Testis (tissue), 3 donors: ENCODE measurements around the gene GRM8. TPM values are rescaled to one million over a fixed set of nuclear protein-coding genes. Genes with fewer than 3 reads are reported as not detected.

Source experiments
- DNase-seq: peaks from one replicate; pipeline ENCODE4 v3.0.0-alpha.2; 2019
- H3K27ac ChIP-seq, 2 donors: fragments of 200-600 bp; sonication (generic); one replicate each; pipeline ENCODE4 v1.5.1; 2019
- H3K27me3 ChIP-seq: fragments of 200-600 bp; sonication (generic); one replicate; pipeline ENCODE4 v1.5.1; 2019
- H3K36me3 ChIP-seq: fragments of 200-600 bp; sonication (generic); one replicate; pipeline ENCODE4 v1.5.1; 2017; ENCODE audit warnings: low read depth; ENCODE audit errors: missing control alignments
- H3K4me1 ChIP-seq: fragments of 200-600 bp; sonication (generic); one replicate; pipeline ENCODE4 v1.5.1; 2019
- H3K4me3 ChIP-seq, 2 donors: fragments of 200-600 bp; sonication (generic); one replicate each; pipeline ENCODE4 v1.5.1; 2017 to 2019
- H3K9me3 ChIP-seq: fragments of 200-600 bp; sonication (generic); one replicate; pipeline ENCODE4 v1.5.1; 2017
- POLR2A ChIP-seq: fragments of 450-650 bp; IDR thresholded peaks from one replicate; pipeline ENCODE4 v1.6.1; 2017; ENCODE audit warnings: antibody characterized with exemption, mild to moderate bottlenecking, moderate library complexity
- WGBS, 2 donors: methylation state at CpG; one replicate each; pipeline ENCODE4 v1.1.5; 2018; 5-methylcytosine and 5-hydroxymethylcytosine counted together
- intact Hi-C: fragments of 100-400 bp; cut with DNase I; formaldehyde crosslinking; loops from one replicate; pipeline ENCODE4 v1.15.1; 2023; ENCODE audit warnings: low total_unique reads
- polyA plus RNA-seq: library from polyadenylated mRNA; stranded (reverse); fragments of 350-450 nt; fragmentation: Illumina TruSeq; extraction: RNeasy Lipid Tissue Mini Kit (QIAGEN cat#74804); gene quantifications from one replicate; pipeline ENCODE4 v1.2.3, GENCODE V29; 2014; ENCODE audit warnings: low read depth, low replicate concordance; ENCODE audit not compliant: insufficient read depth
- total RNA-seq, 2 donors: library from RNA; depleted of rRNA; stranded (reverse); fragments of >200 nt; gene quantifications; one replicate each; pipeline ENCODE4 v1.2.3, GENCODE V29; 2016
- TF ChIP-seq, protein P1 (sequence below), 3 experiments: fragments of 450-650 bp in 2 of 3; fragments of 200-600 bp in 1 of 3; sonication (generic) in 1 of 3; IDR thresholded peaks; one replicate each; pipeline ENCODE4 v1.5.1; 2016 to 2019; ENCODE audit warnings: antibody characterized with exemption in 3 of 3, mild to moderate bottlenecking in 2 of 3, moderate library complexity in 1 of 3

Gene GRM8
- total and polyA plus RNA-seq, 3 donors from 2014 or later: 7.1 to 8.2 (median 7.1) TPM

DNA sequence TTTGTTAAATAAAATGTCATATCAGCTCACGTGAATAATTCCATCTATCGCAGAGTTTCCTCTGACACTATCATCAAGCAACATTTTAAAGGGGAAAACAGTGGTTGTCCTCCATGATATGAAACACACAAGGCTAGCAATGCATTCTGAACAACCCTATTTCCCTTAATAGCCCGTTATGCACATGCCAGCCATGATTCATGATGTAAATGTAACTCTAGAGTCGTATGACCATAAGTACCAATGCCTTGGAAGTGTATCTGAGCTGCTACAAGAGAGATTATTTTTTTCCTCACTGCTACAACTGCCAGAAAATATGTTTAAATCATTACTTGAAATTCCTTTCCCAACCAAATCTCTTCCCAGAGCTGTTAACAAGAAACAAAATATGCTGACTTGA, 159.4 kb downstream of the GRM8 start:
- Histone ChIP-seq H3K4me3 (no peak overlapping the region), H3K27me3 (no peaks in the 10 kb centered on the region), H3K27ac (no peak overlapping the region), H3K4me1 (no peaks in the 10 kb centered on the region), H3K9me3 (no peaks in the 10 kb centered on the region), H3K36me3 (no peaks in the 10 kb centered on the region)
- TF ChIP-seq POLR2A: no peak
- WGBS, 2 donors: 65 to 72% methylated on average over 4 of the region's 4 CpGs
- DNase-seq: no peak
- intact Hi-C loops: no loop called here

DNA sequence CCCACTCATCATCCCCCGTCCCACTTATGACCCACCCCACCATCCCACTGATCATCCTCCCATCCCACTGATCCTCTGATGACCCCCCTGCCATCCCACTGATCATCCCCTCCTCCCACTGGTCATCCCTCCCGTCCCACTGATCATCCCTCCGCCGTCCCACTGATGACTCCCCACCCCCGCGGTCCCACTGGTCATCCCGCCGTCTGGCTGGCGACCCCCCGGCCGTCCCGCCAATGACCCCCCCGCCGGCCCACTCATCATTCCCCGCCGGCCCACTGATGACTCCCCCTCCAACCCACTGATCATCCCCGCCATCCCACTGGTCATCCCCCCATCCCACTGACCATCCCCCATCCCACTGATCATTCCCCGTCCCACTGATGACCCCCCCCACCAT, 161.1 kb downstream of the GRM8 start:
- intact Hi-C loops: no loop called here
- TF ChIP-seq POLR2A: no peak
- TF ChIP-seq, protein P1, sequence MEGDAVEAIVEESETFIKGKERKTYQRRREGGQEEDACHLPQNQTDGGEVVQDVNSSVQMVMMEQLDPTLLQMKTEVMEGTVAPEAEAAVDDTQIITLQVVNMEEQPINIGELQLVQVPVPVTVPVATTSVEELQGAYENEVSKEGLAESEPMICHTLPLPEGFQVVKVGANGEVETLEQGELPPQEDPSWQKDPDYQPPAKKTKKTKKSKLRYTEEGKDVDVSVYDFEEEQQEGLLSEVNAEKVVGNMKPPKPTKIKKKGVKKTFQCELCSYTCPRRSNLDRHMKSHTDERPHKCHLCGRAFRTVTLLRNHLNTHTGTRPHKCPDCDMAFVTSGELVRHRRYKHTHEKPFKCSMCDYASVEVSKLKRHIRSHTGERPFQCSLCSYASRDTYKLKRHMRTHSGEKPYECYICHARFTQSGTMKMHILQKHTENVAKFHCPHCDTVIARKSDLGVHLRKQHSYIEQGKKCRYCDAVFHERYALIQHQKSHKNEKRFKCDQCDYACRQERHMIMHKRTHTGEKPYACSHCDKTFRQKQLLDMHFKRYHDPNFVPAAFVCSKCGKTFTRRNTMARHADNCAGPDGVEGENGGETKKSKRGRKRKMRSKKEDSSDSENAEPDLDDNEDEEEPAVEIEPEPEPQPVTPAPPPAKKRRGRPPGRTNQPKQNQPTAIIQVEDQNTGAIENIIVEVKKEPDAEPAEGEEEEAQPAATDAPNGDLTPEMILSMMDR (IDR thresholded peaks at IDR 0.05): no peak
- 85 to 96% methylated on average over 18 of the region's 18 CpGs for WGBS, 2 donors

DNA sequence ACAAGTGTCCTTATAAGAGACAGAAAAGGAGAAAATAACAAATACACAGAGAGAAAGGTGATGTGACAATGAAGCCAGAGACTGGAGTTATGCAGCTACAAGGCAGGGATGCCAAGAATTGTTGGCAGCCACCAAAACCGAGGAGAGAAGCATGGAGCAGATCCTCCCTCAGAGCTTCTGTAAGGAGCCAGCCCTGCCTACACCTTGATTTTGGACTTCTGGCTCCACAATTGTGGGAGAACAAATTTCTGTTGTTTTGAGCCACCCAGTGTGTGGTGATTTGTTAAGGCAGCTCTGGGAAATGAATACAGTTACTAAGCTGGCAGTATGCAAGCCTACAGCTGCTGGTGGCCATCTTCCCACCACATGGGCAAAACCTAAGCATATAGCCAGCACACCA, 163.6 kb downstream of the GRM8 start:
- intact Hi-C loops: no loop called here
- WGBS, 2 donors: 76 to 81% methylated on average over 1 of the region's 1 CpG
- no peaks in the 10 kb centered on the region for H3K27me3 ChIP-seq

More for the DNA sequence above, 161.1 kb downstream of the GRM8 start:
- no peaks in the 10 kb centered on the region for H3K9me3 ChIP-seq
- DNase-seq: no peak
- no peak overlapping the region for H3K4me3 ChIP-seq
- H3K36me3 ChIP-seq: no peaks in the 10 kb centered on the region
- no peaks in the 10 kb centered on the region for H3K27me3 ChIP-seq
- no peak overlapping the region for H3K27ac ChIP-seq
- no peaks in the 10 kb centered on the region for H3K4me1 ChIP-seq

DNA sequence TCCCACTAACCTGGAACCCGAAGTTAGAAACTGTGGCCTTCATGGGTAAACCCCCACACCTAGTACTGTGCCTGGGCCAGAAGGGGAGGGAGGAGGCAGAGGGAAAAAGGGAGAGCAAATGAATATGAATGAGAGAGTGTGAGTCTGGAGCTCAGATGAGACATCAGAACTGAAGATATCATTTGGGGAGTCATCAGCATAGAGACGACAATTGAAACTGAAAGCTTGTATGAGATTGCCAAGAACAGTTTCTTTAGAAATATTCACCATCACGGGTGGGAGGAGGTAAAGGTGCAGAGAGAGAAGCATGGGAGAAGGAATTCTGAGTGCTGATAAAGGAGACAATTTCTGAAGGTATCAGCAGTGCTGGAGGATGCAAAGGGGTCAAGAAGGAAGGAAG, 171.2 kb downstream of the GRM8 start:
- H3K27ac ChIP-seq: no peak overlapping the region
- no peaks in the 10 kb centered on the region for H3K36me3 ChIP-seq
- no peaks in the 10 kb centered on the region for H3K9me3 ChIP-seq
- DNase-seq: no peak
- H3K27me3 ChIP-seq: no peaks in the 10 kb centered on the region
- H3K4me1 ChIP-seq: no peaks in the 10 kb centered on the region
- 54 to 61% methylated on average over 3 of the region's 3 CpGs for WGBS, 2 donors
- TF ChIP-seq, protein P1 (IDR thresholded peaks at IDR 0.05): no peak
- TF ChIP-seq POLR2A: no peak
- H3K4me3 ChIP-seq: no peak overlapping the region
- intact Hi-C loops: no loop called here

More for the DNA sequence above, 163.6 kb downstream of the GRM8 start:
- no peak overlapping the region for H3K27ac ChIP-seq
- no peaks in the 10 kb centered on the region for H3K4me1 ChIP-seq
- no peak for DNase-seq
- no peaks in the 10 kb centered on the region for H3K9me3 ChIP-seq
- no peak overlapping the region for H3K4me3 ChIP-seq
- H3K36me3 ChIP-seq: no peaks in the 10 kb centered on the region
- TF ChIP-seq, protein P1 (IDR thresholded peaks at IDR 0.05): no peak
- TF ChIP-seq POLR2A: no peak

DNA sequence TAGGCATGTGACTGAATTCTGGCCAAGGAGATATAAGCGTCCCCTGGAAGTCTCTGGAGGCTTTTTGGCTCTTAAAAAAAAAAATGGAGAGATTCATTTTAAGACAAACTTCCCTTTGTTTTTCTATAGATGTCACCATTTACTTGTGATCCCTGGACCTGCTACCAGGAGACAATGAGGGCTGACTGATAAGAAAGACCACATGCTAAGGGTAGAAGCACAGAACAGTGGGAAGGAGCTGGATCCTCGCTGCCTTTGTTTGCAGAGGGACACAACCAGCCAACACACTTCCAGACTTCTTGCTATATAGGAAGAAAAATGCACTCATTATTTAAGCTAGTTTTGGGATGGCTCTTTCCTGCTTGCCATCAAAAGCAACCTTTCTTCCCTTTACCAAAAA, 172.2 kb downstream of the GRM8 start:
- Histone ChIP-seq H3K4me1 (no peaks in the 10 kb centered on the region), H3K27me3 (no peaks in the 10 kb centered on the region), H3K36me3 (no peaks in the 10 kb centered on the region), H3K4me3 (no peak overlapping the region), H3K9me3 (no peaks in the 10 kb centered on the region), H3K27ac (no peak overlapping the region)
- DNase-seq: no peak
- TF ChIP-seq, protein P1 (IDR thresholded peaks at IDR 0.05): no peak
- no peak for TF ChIP-seq POLR2A
- intact Hi-C loops: no loop called here
- WGBS, 2 donors: 80 to 90% methylated on average over 2 of the region's 2 CpGs
